Measurements from ENCODE around the gene KRT80. TPM values are rescaled to one million over a fixed set of nuclear protein-coding genes. Genes with fewer than 3 reads are reported as not detected.

KRT80 gene
- total RNA-seq, 1 donor from 2014 or later: 2.7 TPM

- Mint-ChIP-seq H3K4me3 (no peak overlapping the region), H3K9me3 (peaks cover 17% of the 10 kb centered on the region), H3K4me1 (peaks cover 37% of the 10 kb centered on the region), H3K27ac (no peak overlapping the region), H3K27me3 (ENCODE audit: low read depth) (peaks cover 3% of the 10 kb centered on the region), H3K36me3 (peaks cover 3% of the 10 kb centered on the region)
- TF ChIP-seq CTCF (IDR thresholded peaks at IDR 0.05; ENCODE audit: unreplicated experiment): peak; percentile 55
- DNase-seq (ENCODE audit: low spot score in 2 of 2, unreplicated experiment in 2 of 2): no peak
These were observed 30.2 kb upstream of the KRT80 start for GRCh38 chr12:52221912-52222457.

GRCh38 chr12:52221070-52221781 lies 29.4 kb upstream of the KRT80 start:
- Mint-ChIP-seq H3K9me3 (peaks cover 9% of the 10 kb centered on the region), H3K27me3 (ENCODE audit: low read depth) (peaks cover 3% of the 10 kb centered on the region), H3K4me1 (peaks cover 42% of the 10 kb centered on the region), H3K27ac (no peak overlapping the region), H3K4me3 (no peak overlapping the region), H3K36me3 (peaks cover 3% of the 10 kb centered on the region)
- DNase-seq (ENCODE audit: low spot score in 2 of 2, unreplicated experiment in 2 of 2): no peak
- no peak for TF ChIP-seq CTCF (IDR thresholded peaks at IDR 0.05; ENCODE audit: unreplicated experiment)

- Mint-ChIP-seq H3K4me3 (no peak overlapping the region), H3K36me3 (peaks cover 3% of the 10 kb centered on the region), H3K27ac (no peak overlapping the region), H3K4me1 (peaks cover 50% of the 10 kb centered on the region), H3K9me3 (peaks cover 9% of the 10 kb centered on the region), H3K27me3 (ENCODE audit: low read depth) (peaks cover 3% of the 10 kb centered on the region)
- TF ChIP-seq CTCF (IDR thresholded peaks at IDR 0.05; ENCODE audit: unreplicated experiment): no peak
- no peak for DNase-seq (ENCODE audit: low spot score in 2 of 2, unreplicated experiment in 2 of 2)
These were observed 28.7 kb upstream of the KRT80 start for GRCh38 chr12:52220477-52220876.

GRCh38 chr12:52218001-52218400 lies 26.2 kb upstream of the KRT80 start:
- peaks cover 69% of the 10 kb centered on the region for H3K4me1 Mint-ChIP-seq
- no peak overlapping the region for H3K4me3 Mint-ChIP-seq
- no peak for DNase-seq (ENCODE audit: low spot score in 2 of 2, unreplicated experiment in 2 of 2)
- peaks cover 2% of the 10 kb centered on the region for H3K27me3 Mint-ChIP-seq (ENCODE audit: low read depth)
- peak overlapping the region; percentile 89 for H3K27ac Mint-ChIP-seq
- TF ChIP-seq CTCF (IDR thresholded peaks at IDR 0.05; ENCODE audit: unreplicated experiment): no peak
- H3K36me3 Mint-ChIP-seq: no peaks in the 10 kb centered on the region
- H3K9me3 Mint-ChIP-seq: no peaks in the 10 kb centered on the region

GRCh38 chr12:52217223-52217622 lies 25.4 kb upstream of the KRT80 start:
- peak overlapping the region; percentile 89 for H3K27ac Mint-ChIP-seq
- DNase-seq (ENCODE audit: low spot score in 2 of 2, unreplicated experiment in 2 of 2): peak; percentile 50 to 77
- H3K36me3 Mint-ChIP-seq: no peaks in the 10 kb centered on the region
- H3K27me3 Mint-ChIP-seq (ENCODE audit: low read depth): peaks cover 2% of the 10 kb centered on the region
- no peak for TF ChIP-seq CTCF (IDR thresholded peaks at IDR 0.05; ENCODE audit: unreplicated experiment)
- no peaks in the 10 kb centered on the region for H3K9me3 Mint-ChIP-seq
- peaks cover 69% of the 10 kb centered on the region for H3K4me1 Mint-ChIP-seq
- no peak overlapping the region for H3K4me3 Mint-ChIP-seq

Data from mesothelial cell of epicardium (in vitro differentiated cells).